Stimulated activated CD8-positive, alpha-beta memory T cell treated with anti-CD3 and anti-CD28 coated beads, Interleukin-15, amount 100 ng/mL, for 48 hours (primary cell): Measurements from ENCODE around the gene DENND1A.

Source experiments
- DNase-seq, 2 donors: peaks; one replicate each; pipeline ENCODE4 v3.0.0-alpha.2; 2020; ENCODE audit warnings: low read depth in 2 of 2

Gene DENND1A

GRCh38 chr9:123370526-123371227 lies 559.2 kb downstream of the DENND1A start:
- no peak for DNase-seq

DNA sequence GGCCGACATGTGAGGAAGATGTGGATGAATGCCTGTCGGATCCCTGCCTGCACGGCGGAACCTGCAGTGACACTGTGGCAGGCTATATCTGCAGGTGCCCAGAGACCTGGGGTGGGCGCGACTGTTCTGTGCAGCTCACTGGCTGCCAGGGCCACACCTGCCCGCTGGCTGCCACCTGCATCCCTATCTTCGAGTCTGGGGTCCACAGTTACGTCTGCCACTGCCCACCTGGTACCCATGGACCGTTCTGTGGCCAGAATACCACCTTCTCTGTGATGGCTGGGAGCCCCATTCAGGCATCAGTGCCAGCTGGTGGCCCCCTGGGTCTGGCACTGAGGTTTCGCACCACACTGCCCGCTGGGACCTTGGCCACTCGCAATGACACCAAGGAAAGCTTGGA lies 559.8 kb downstream of the DENND1A start:
- DNase-seq = no peak

GRCh38 chr9:123369296-123369695 lies 560.6 kb downstream of the DENND1A start:
- no peak for DNase-seq

- DNase-seq = no peak
Observed at GRCh38 chr9:123368536-123369153, 561.3 kb downstream of the DENND1A start.

DNA sequence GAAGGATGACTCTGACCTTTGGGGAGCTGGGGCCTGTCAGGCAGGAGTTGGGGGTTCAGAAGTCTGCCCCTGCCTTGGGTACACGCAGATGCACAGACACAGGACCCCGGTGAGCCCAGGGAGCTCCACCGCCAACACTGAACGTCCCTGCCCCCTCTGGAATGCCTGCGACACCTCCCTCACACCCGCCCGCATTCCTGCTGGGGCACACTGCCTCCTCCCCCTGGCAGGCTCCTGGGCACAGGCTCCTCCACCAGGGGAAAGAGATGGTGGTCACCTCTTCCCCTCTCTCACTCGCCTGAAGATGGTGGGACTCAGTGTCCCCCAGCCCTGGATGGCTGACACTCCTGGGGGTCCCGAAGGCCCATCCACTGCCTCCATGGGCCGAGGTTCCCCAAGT lies 561.9 kb downstream of the DENND1A start:
- DNase-seq = no peak

DNA sequence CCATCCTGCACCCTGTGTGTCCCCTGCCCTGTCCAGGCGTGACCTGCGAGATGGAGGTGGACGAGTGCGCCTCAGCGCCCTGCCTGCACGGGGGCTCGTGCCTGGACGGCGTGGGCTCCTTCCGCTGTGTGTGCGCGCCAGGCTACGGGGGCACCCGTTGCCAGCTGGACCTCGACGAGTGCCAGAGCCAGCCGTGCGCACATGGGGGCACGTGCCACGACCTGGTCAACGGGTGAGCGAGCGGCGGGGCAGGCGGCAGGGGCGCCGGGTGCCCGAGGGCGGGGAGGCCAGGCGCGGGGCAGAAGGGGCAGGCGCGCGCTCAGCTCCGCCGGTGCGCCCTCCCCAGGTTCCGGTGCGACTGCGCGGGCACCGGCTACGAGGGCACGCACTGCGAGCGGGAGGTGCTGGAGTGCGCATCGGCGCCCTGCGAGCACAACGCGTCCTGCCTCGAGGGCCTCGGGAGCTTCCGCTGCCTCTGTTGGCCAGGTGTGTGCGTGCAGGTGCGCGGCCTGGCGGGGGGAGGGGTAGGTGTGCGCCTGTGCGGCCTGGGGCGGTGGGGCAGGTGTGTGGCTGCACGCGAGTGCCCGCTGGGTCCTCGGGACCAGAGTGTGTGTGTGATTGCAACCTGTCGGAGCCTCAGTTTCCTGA lies 563.9 kb downstream of the DENND1A start:
- no peak for DNase-seq

DNA sequence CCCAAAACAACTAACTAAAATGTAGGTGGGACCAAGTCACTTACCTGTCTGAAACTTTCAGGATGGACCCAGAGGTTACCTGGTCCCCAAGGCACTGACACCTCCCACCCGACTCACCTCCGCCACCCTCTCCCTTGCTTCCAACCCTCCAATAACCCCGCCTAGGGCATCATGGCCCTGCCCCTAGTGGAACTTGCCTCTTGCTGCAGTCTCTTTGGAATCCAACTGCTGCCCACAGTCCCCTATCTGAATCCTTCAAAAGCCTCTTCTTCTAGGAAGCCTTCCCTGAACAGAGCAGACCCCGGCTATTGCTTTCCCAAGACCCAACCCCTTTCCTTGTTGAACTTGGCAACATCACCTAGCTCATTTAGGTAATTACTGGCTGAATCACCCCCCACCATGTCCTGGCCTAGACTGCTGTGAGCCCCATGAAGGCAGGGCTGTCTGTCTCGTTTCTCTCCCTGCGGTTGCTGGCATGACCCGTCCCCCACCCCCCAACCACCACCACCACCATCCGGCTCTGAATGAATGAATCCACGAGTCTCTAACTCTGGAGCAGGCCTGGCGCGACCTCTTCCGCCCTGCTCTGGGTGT lies 564.5 kb downstream of the DENND1A start:
- no peak for DNase-seq

GRCh38 chr9:123364241-123364824 lies 565.6 kb downstream of the DENND1A start:
- no peak for DNase-seq

GRCh38 chr9:123362856-123363255 lies 567.1 kb downstream of the DENND1A start:
- DNase-seq = no peak

DNA sequence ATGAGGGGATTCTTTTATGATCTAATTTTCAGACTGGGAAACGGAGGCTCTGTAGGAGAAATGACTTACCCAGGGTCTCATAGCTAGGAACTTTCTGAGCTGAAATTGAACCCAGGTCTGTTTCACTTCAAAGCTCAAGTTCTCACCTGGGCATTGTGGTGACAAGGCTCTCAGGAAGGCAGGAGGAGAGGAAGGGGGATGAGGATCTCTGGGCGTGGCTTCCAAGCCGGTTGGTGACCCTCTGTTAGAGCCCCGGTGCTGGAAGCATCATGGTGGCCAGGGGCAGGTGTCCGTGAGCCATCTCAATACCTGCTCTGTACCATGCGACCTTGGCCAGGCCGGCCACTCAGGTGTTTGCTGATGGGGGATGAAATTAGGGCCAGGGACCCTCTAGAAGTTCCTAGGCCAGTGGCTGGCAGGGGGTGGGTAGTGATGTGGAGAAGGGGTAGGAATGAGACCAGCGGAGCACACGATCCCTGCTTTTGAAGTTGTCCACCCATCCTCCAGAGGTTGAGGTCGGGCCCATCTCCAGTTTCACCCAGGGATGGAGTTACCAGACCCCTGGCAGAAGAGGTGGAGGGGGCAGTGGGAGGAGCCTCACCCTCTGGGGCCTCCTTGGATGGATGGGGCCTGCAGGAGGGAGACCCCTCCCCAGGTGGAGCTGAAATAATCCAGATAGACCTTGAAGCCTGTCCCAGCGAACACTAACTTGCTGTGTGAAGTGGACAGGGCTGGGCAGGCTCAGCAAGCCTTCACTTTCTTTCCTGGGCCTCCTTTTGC lies 568.0 kb downstream of the DENND1A start:
- no peak for DNase-seq

GRCh38 chr9:123361086-123361730 lies 568.7 kb downstream of the DENND1A start:
- DNase-seq = no peak

- peak; percentile 28 to 34 for DNase-seq
Observed at GRCh38 chr9:123360161-123361085, 569.5 kb downstream of the DENND1A start.

DNA sequence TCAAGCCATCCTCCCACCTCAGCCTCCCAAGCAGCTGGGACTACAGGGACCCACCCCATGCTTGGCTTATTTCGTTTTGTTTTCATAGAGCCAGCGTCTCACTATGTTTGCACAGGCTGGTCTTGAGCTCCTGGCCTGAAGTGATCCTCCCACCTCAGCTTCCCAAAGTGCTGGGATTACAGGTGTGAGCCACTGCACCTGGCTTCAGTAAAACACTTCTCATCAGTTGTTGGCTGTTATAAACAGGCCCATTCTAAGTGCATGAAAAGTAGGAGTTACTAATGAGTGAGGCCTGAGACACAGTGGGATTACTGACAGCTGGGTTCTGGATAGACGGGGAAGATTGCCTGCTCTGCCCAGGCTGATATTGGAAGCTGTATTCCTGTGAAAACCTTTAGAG lies 570.4 kb downstream of the DENND1A start:
- DNase-seq = no peak

DNA sequence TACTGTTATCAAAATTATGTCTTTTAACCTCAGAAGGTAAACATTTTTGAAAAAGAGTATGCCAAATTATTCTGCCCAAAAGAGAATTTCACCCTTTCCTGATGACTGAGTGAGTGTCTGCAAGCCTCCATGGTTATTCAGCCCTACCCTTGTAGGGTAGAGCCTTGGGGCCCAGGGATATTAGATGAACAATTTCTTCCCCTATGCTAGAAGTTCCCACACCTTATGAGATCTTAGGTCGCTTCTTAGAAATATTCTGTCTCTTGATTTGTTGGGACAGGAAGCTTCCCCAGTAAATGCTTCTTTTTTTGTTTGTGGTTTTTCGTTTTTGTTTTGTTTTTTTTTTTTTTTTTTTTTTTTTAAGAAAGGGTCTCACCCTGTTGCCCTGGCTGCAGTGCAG lies 570.8 kb downstream of the DENND1A start:
- no peak for DNase-seq

- no peak for DNase-seq
Observed at GRCh38 chr9:123358181-123358905, 571.6 kb downstream of the DENND1A start.

- DNase-seq = no peak
Observed at GRCh38 chr9:123357743-123358059, 572.2 kb downstream of the DENND1A start.

DNA sequence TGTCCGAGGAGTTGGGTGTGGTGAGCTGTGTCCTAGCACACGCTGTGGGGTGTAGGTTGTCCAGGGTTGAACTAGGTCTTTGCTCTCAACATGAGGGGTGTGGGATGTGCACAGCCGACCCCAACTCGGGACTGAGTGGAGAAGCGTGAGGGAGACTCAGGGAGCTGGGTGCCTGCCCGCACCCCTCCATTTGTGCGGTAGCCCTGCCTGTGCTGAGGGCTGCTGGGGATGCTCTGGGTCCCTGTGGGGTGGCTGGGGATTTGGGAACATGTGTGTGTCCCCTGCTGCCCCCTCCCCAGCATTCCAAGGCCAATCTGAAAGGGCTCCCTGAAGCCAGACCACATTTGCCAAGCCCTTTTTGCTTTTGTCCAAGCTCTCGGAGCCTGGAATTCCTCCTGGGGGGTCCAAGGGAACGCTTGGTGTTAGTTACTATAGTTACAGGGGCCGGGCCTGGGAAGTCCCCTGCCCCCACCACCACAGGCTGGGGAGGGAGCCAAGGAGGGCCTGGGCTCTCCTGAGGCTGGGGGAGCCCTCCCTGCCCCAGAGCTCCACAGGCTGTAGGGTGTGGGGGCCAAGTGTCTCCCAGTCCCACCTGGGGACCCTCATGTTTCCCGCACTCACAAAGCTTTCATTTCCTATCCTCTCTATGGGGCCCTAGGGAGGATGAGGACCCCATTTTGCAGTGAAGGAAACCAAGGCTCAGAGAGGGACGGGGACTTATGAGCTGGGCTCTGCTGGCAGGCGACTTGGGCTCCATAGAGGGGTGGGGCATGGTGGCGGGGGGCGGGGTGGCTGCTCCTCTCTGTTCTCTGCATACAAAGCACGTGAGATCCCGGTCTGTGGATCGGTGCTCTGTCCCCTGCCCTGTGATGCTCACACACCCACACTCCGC lies 572.8 kb downstream of the DENND1A start:
- no peak for DNase-seq

GRCh38 chr9:123355761-123356431 lies 574.0 kb downstream of the DENND1A start, which contains the start of gene CRB2:
CRB2 (plus strand) TSS chr9:123356197; CDS start chr9:123356261, 64 bp downstream.
- DNase-seq = no peak
